HepG2 (cell line): ENCODE results near the gene PIK3CB. TPM values are rescaled to one million over a fixed set of nuclear protein-coding genes. Genes with fewer than 3 reads are reported as not detected.
A peak's percentile ranks its signal among the peaks of the same experiment; 100 is the strongest.

Experiments
- ATAC-seq: fragments of 200-7000 bp; cut with Tn5 transposase; 3 replicates; pipeline ENCODE4 v1.9.1; 2020; ENCODE audit warnings: mild to moderate bottlenecking, moderate library complexity
- BruUV-seq: library from RNA; stranded (reverse); fragments of 400-500 nt; replicated peaks from 2 replicates; lab custom pipeline; 2021; lab: Mats Ljungman, UMichigan
- CTCF ChIA-PET: fragments of 300-600 bp; formaldehyde crosslinking; extraction: SDS; loops from one replicate; lab custom pipeline; 2021; ENCODE audit warnings: low total read pairs, inconsistent platforms, low intra/inter-chr PET ratio; lab: Yijun Ruan, JAX
- POLR2A ChIA-PET: fragments of 350-600 bp; sonication (Branson Sonifier 250); formaldehyde crosslinking; loops from one replicate; lab custom pipeline; 2020; ENCODE audit warnings: antibody characterized with exemption, inconsistent platforms; lab: Yijun Ruan, JAX
- DNase-seq: peaks from one replicate; pipeline ENCODE4 v3.0.0-alpha.2; 2015; ENCODE audit warnings: low spot score
- FAIRE-seq: peaks from 3 replicates; lab custom pipeline; 2011; peaks lifted over from hg19 to GRCh38; lab: Jason Lieb, UNC
- H2AFZ ChIP-seq: one replicate; pipeline ENCODE4 v1.6.1; 2011; ENCODE audit warnings: low read length, inconsistent platforms
- H3K27ac ChIP-seq: fragments of 300-600 bp; 3 replicates; pipeline ENCODE4 v1.8.0; 2011; ENCODE audit warnings: mixed run types, mild to moderate bottlenecking, mixed read lengths, low read length, inconsistent platforms; ENCODE audit not compliant: insufficient read depth; ENCODE audit errors: extremely low read length
- H3K27me3 ChIP-seq, 2 experiments: fragments of 200-600 bp in 1 of 2; 2 replicates in 1 of 2; 3 replicates in 1 of 2; pipeline versions ENCODE4 v1.6.0 to v1.8.0; 2011; ENCODE audit warnings: low read length in 2 of 2, mild to moderate bottlenecking in 2 of 2, moderate library complexity in 2 of 2, inconsistent platforms in 1 of 2; ENCODE audit not compliant: insufficient read depth in 2 of 2, control insufficient read depth in 1 of 2
- H3K36me3 ChIP-seq, 2 experiments: fragments of 200-600 bp in 1 of 2; replicated peaks in 1 of 2; 2 replicates in 1 of 2; 3 replicates in 1 of 2; pipeline versions ENCODE4 v1.5.1 to v1.8.0; 2011; ENCODE audit warnings: low read length in 2 of 2, inconsistent platforms in 1 of 2; ENCODE audit not compliant: insufficient read depth in 2 of 2, control insufficient read depth in 1 of 2
- H3K4me1 ChIP-seq: 2 replicates; pipeline ENCODE4 v1.5.1; 2012; ENCODE audit warnings: low read length, inconsistent platforms; ENCODE audit not compliant: insufficient read depth
- H3K4me2 ChIP-seq: 2 replicates; pipeline ENCODE4 v1.6.0; 2011; ENCODE audit warnings: low read depth, low read length, inconsistent platforms
- H3K4me3 ChIP-seq, 3 experiments: fragments of 200-600 bp in 1 of 3; sonication (generic), shearing (Covaris generic) in 1 of 3; replicated peaks in 1 of 3; 2 replicates each; pipeline ENCODE4 v1.5.1; 2011 to 2016; ENCODE audit warnings: low read length in 3 of 3, inconsistent platforms in 2 of 3, low read depth in 2 of 3, mild to moderate bottlenecking in 2 of 3, control low read depth in 1 of 3, mixed read lengths in 1 of 3; ENCODE audit not compliant: insufficient read depth in 1 of 3
- H3K79me2 ChIP-seq: one replicate; pipeline ENCODE4 v1.6.1; 2011; ENCODE audit warnings: low read length, inconsistent platforms; ENCODE audit not compliant: insufficient read depth
- H3K9ac ChIP-seq: 2 replicates; pipeline ENCODE4 v1.6.0; 2011; ENCODE audit warnings: mild to moderate bottlenecking, low read depth, low read length, inconsistent platforms; ENCODE audit not compliant: insufficient read depth
- H3K9me3 ChIP-seq: 2 replicates; pipeline ENCODE4 v1.5.1; 2012; ENCODE audit warnings: mild to moderate bottlenecking, low read length
- H4K20me1 ChIP-seq: 2 replicates; pipeline ENCODE4 v1.6.0; 2011; ENCODE audit warnings: inconsistent platforms, mild to moderate bottlenecking, low read length, moderate library complexity; ENCODE audit not compliant: insufficient read depth
- ATAD3A ChIP-seq: sonication (generic); formaldehyde crosslinking; IDR thresholded peaks from 2 replicates; pipeline ENCODE4 v1.4.0; 2020; ENCODE audit warnings: missing genetic modification reagents
- CCDC6 ChIP-seq: sonication (generic); formaldehyde crosslinking; IDR thresholded peaks from 2 replicates; pipeline ENCODE4 v1.8.1; 2022; ENCODE audit warnings: mild to moderate bottlenecking, missing genetic modification reagents, moderate library complexity
- ELF1 ChIP-seq: sonication (generic); formaldehyde crosslinking; IDR thresholded peaks from 2 replicates; pipeline ENCODE4 v1.4.0; 2020; ENCODE audit warnings: missing genetic modification reagents
- ETV6 ChIP-seq: sonication (generic); formaldehyde crosslinking; conservative IDR thresholded peaks from 2 replicates; pipeline ENCODE4 v1.4.0; 2020; ENCODE audit warnings: missing genetic modification reagents
- FOXP1 ChIP-seq, 2 experiments: fragments of 450-650 bp in 1 of 2; IDR thresholded peaks; 2 replicates each; pipeline ENCODE4 v1.6.1; 2017 to 2018; ENCODE audit warnings: antibody characterized with exemption in 1 of 2
- HNRNPLL ChIP-seq: fragments of 200-400 bp; formaldehyde crosslinking; IDR thresholded peaks from 2 replicates; pipeline ENCODE4 v1.6.1; 2017; ENCODE audit warnings: mild to moderate bottlenecking, low read depth, low read length; ENCODE audit not compliant: poor library complexity, severe bottlenecking
- LBX2 ChIP-seq: sonication (generic); formaldehyde crosslinking; IDR thresholded peaks from 2 replicates; pipeline ENCODE4 v1.5.0; 2020; ENCODE audit warnings: missing genetic modification reagents, mild to moderate bottlenecking, borderline replicate concordance
- MTA3 ChIP-seq: sonication (generic); formaldehyde crosslinking; IDR thresholded peaks from 2 replicates; pipeline ENCODE4 v1.4.0; 2020; ENCODE audit warnings: missing genetic modification reagents
- RXRB ChIP-seq: IDR thresholded peaks from 2 replicates; pipeline ENCODE4 v1.6.1; 2016; ENCODE audit warnings: borderline replicate concordance, missing genetic modification reagents, missing compliant biosample characterization
- SAP130 ChIP-seq: IDR thresholded peaks from 2 replicates; pipeline ENCODE4 v1.6.1; 2016; ENCODE audit warnings: low read depth
- ZBTB38 ChIP-seq: sonication (generic); formaldehyde crosslinking; IDR thresholded peaks from 2 replicates; pipeline ENCODE4 v1.5.1; 2020; ENCODE audit warnings: mild to moderate bottlenecking, missing genetic modification reagents
- ZMAT5 ChIP-seq: sonication (generic); formaldehyde crosslinking; IDR thresholded peaks from 2 replicates; pipeline ENCODE4 v1.5.0; 2020; ENCODE audit warnings: mild to moderate bottlenecking, low read depth, missing genetic modification reagents, borderline replicate concordance
- ZNF124 ChIP-seq: sonication (generic); formaldehyde crosslinking; IDR thresholded peaks from 2 replicates; pipeline ENCODE4 v1.4.0; 2020; ENCODE audit warnings: missing genetic modification reagents
- ZNF383 ChIP-seq: sonication (generic); formaldehyde crosslinking; IDR thresholded peaks from 2 replicates; pipeline ENCODE4 v1.4.0; 2020; ENCODE audit warnings: missing genetic modification reagents, mild to moderate bottlenecking, borderline replicate concordance
- ZNF512B ChIP-seq: sonication (generic); formaldehyde crosslinking; IDR thresholded peaks from 2 replicates; pipeline ENCODE4 v1.5.1; 2020; ENCODE audit warnings: missing genetic modification reagents, mild to moderate bottlenecking, borderline replicate concordance
- ZNF543 ChIP-seq: sonication (generic); formaldehyde crosslinking; IDR thresholded peaks from 2 replicates; pipeline ENCODE4 v1.4.0; 2020; ENCODE audit warnings: mild to moderate bottlenecking, missing genetic modification reagents
- WGBS: methylation state at CpG from one replicate; pipeline ENCODE4 v1.1.6; 2017; ENCODE audit warnings: low lambda C conversion rate; 5-methylcytosine and 5-hydroxymethylcytosine counted together
- in situ Hi-C: cut with HindIII; loops from 2 replicates; pipeline ENCODE4 v1.10.0; 2017; ENCODE audit warnings: low pct_unique_long_range_greater_than_20kb; ENCODE audit not compliant: extremely low pct_ligation_motif_present
- intact Hi-C: fragments of 100-400 bp; cut with micrococcal nuclease; formaldehyde crosslinking; loops from one replicate; pipeline ENCODE4 v1.10.0; 2022; ENCODE audit not compliant: unreplicated experiment
- polyA plus RNA-seq, 8 experiments: library from polyadenylated mRNA; depleted of rRNA in 3 of 8; stranded (reverse) in 7 of 8; unstranded in 1 of 8; fragments of >200 nt; fragmentation: Illumina TruSeq in 4 of 8; extraction: Trizol in 4 of 8; gene quantifications; 2 replicates each; pipeline versions ENCODE4 v1.2.1 to v1.2.3, GENCODE V29; 2011 to 2016; ENCODE audit warnings: low read depth in 4 of 8, missing spikeins in 1 of 8, mixed read lengths in 1 of 8; ENCODE audit not compliant: insufficient read depth in 1 of 8
- total RNA-seq, 5 experiments: library from RNA; depleted of rRNA; stranded (reverse); fragments of >200 nt; fragmentation: Illumina TruSeq; extraction: Trizol; gene quantifications; 2 replicates each; pipeline ENCODE4 v1.2.3, GENCODE V29; 2016; ENCODE audit warnings: low read depth in 1 of 5
- TF ChIP-seq, protein P1 (sequence below): sonication (generic); formaldehyde crosslinking; IDR thresholded peaks from 2 replicates; pipeline ENCODE4 v1.8.1; 2023; ENCODE audit warnings: mild to moderate bottlenecking, missing genetic modification reagents
- TF ChIP-seq, protein P2 (sequence below): sonication (generic); formaldehyde crosslinking; IDR thresholded peaks from 2 replicates; pipeline ENCODE4 v1.4.0; 2020; ENCODE audit warnings: missing genetic modification reagents

PIK3CB gene
- total and polyA plus RNA-seq, 2 of the 13 experiments (the other 11 are each of a cell fraction or from before 2014, with no cell fraction given), result 6.6 to 18.7 TPM

DNA sequence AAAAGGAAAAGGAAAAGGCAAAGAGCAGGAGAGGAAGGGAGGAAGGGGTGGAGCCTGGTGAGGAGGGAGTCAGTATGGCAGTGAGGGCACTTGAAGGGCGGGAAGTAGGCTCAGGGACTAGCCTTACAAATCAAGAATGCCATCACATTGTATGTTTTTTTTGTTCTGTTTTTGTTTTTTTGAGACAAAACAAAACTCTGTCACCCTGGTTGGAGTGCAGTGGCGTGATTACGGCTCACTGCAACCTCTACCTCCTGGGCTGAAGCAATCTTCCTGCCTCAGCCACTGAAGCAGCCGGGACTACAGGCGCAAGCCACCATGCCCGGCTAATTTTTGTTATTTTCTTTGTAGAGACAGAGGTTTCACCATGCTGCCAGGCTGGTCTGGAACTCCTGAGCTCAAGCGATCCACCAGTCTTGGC, 10.5 kb upstream of the PIK3CB start:
- peak overlapping the region; percentile 66 for H3K4me2 ChIP-seq
- no peaks in the 10 kb centered on the region for H3K27me3 ChIP-seq
- FAIRE-seq (no peak), ATAC-seq (no peak), DNase-seq (no peak)
- in situ Hi-C loops (no loop called here), intact Hi-C loops (no loop called here)
- H3K9me3 ChIP-seq, result no peaks in the 10 kb centered on the region
- H3K4me3 ChIP-seq, result no peak overlapping the region; a peak in 1 of 6 replicates
- H4K20me1 ChIP-seq, result no peaks in the 10 kb centered on the region
- 85% methylated on average over 7 of the region's 7 CpGs for WGBS
- peak overlapping the region; percentile 78 for H3K27ac ChIP-seq
- H3K36me3 ChIP-seq, result no peaks in the 10 kb centered on the region
- H3K79me2 ChIP-seq, result no peaks in the 10 kb centered on the region
- peaks cover 63% of the 10 kb centered on the region for H3K4me1 ChIP-seq
- H2AFZ ChIP-seq, result no peak overlapping the region
- no TSS peak for BruUV-seq
- H3K9ac ChIP-seq, result peak overlapping the region; percentile 59; the same call in 1 of the 2 replicates
- POLR2A ChIA-PET, result interaction anchor here (0.6 to 2.6 kb wide), 9 partner anchors 9 to 251 kb away, joined by 3 to 82 read pairs (median 12); partner anchors contain the start of genes CEP70 and PIK3CB
- CTCF ChIA-PET, result no interaction called here
- no peak for TF ChIP-seq ATAD3A
- no peak for TF ChIP-seq ETV6 (CRISPR knock-in tag)
- TF ChIP-seq RXRB, result no peak
- no peak for TF ChIP-seq CCDC6
- TF ChIP-seq ZMAT5 (CRISPR knock-in tag), result no peak
- TF ChIP-seq, protein P1, sequence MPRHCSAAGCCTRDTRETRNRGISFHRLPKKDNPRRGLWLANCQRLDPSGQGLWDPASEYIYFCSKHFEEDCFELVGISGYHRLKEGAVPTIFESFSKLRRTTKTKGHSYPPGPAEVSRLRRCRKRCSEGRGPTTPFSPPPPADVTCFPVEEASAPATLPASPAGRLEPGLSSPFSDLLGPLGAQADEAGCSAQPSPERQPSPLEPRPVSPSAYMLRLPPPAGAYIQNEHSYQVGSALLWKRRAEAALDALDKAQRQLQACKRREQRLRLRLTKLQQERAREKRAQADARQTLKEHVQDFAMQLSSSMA, result no peak
- TF ChIP-seq LBX2 (CRISPR knock-in tag), result no peak
- TF ChIP-seq, protein P2, sequence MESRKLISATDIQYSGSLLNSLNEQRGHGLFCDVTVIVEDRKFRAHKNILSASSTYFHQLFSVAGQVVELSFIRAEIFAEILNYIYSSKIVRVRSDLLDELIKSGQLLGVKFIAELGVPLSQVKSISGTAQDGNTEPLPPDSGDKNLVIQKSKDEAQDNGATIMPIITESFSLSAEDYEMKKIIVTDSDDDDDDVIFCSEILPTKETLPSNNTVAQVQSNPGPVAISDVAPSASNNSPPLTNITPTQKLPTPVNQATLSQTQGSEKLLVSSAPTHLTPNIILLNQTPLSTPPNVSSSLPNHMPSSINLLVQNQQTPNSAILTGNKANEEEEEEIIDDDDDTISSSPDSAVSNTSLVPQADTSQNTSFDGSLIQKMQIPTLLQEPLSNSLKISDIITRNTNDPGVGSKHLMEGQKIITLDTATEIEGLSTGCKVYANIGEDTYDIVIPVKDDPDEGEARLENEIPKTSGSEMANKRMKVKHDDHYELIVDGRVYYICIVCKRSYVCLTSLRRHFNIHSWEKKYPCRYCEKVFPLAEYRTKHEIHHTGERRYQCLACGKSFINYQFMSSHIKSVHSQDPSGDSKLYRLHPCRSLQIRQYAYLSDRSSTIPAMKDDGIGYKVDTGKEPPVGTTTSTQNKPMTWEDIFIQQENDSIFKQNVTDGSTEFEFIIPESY (CRISPR knock-in tag), result no peak
- no peak for TF ChIP-seq ELF1 (CRISPR knock-in tag)
- TF ChIP-seq SAP130 (CRISPR knock-in tag), result no peak
- TF ChIP-seq ZNF383, result no peak
- no peak for TF ChIP-seq ZNF124
- no peak for TF ChIP-seq MTA3 (CRISPR knock-in tag)
- TF ChIP-seq ZNF512B (CRISPR knock-in tag), result no peak
- no peak for TF ChIP-seq ZNF543 (CRISPR knock-in tag)
- TF ChIP-seq ZBTB38 (CRISPR knock-in tag), result peak; percentile 18; the same call in 1 of the 2 replicates
- no peak for TF ChIP-seq FOXP1 (IDR thresholded peaks at IDR 0.05)
- TF ChIP-seq FOXP1 (CRISPR knock-in tag; IDR thresholded peaks at IDR 0.05), result no peak
- no peak for TF ChIP-seq HNRNPLL
